ENCODE measurements around the gene PSD2. TPM values are rescaled to one million over a fixed set of nuclear protein-coding genes. Genes with fewer than 3 reads are reported as not detected.

The PSD2 gene
- total and polyA plus RNA-seq, 7 donors = 0.01 to 0.37 (median 0.04) TPM; not detected in 2

DNA sequence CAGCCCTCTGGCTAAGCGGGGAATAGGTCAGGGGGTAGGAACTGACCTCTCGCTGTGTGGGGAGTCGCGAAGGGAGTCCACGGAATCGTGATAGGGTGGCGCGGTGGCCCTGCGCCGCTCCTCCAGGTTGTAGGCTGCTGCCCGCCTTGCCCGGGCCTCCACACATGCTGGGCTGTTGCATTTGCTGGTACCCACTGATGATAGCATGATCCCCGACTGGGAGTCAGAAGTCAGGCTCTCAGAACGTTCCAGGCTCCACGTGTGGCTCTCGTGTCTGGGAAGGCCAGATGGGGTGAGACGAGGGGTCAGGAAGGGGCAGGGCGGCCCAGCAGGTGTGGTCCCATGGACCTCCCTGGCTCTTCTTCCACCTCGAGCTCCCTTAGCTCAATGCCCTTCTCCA, 56.0 kb downstream of the PSD2 start:
- 93 to 94% (median 94%) methylated on average over 19 of the region's 19 CpGs for WGBS, 3 donors
- Histone ChIP-seq H3K36me3 (ENCODE audit: insufficient read depth in 1 of 2, low read depth in 1 of 2) (peaks cover 0 to 47% of the 10 kb centered on the region in 2 donors), H3K27me3 (ENCODE audit: insufficient read depth in 3 of 3, low read length in 2 of 3) (no peaks in the 10 kb centered on the region), H3K9me3 (no peaks in the 10 kb centered on the region), H3K4me3 (no peak overlapping the region), H3K27ac (no peak overlapping the region), H3K4me1 (peaks cover 3% of the 10 kb centered on the region)
- TF ChIP-seq, protein P1, sequence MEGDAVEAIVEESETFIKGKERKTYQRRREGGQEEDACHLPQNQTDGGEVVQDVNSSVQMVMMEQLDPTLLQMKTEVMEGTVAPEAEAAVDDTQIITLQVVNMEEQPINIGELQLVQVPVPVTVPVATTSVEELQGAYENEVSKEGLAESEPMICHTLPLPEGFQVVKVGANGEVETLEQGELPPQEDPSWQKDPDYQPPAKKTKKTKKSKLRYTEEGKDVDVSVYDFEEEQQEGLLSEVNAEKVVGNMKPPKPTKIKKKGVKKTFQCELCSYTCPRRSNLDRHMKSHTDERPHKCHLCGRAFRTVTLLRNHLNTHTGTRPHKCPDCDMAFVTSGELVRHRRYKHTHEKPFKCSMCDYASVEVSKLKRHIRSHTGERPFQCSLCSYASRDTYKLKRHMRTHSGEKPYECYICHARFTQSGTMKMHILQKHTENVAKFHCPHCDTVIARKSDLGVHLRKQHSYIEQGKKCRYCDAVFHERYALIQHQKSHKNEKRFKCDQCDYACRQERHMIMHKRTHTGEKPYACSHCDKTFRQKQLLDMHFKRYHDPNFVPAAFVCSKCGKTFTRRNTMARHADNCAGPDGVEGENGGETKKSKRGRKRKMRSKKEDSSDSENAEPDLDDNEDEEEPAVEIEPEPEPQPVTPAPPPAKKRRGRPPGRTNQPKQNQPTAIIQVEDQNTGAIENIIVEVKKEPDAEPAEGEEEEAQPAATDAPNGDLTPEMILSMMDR (IDR thresholded peaks at IDR 0.05) = no peak
- ATAC-seq (no peak), DNase-seq (no peak)
- intact Hi-C loops (cut with DNase I) = no loop called here

DNA sequence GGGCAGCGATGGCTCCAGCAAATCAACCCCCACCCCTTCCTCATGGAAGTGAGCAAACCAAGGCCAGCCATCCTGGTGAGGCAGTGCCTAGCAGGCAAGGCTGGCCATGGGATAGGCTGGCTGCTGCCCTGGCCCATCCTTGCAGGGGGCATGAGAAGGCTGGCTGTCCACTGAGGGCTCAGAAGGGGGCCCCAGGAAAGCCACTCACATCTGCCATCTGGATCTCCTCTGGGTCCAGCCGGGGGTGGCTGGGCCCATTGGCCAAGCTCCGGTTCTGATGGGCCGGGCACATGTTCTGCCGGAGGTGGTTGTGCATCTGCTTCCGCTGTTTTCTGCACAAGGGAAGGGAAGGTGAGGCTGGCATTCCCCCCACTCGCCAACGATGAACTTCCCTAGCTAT, 57.1 kb downstream of the PSD2 start:
- intact Hi-C loops (cut with DNase I) = no loop called here
- H3K4me3 ChIP-seq = no peak overlapping the region
- ATAC-seq (no peak), DNase-seq (no peak)
- peaks cover 0 to 47% of the 10 kb centered on the region in 2 donors for H3K36me3 ChIP-seq (ENCODE audit: insufficient read depth in 1 of 2, low read depth in 1 of 2)
- no peaks in the 10 kb centered on the region for H3K27me3 ChIP-seq (ENCODE audit: insufficient read depth in 3 of 3, low read length in 2 of 3)
- TF ChIP-seq, protein P1 (IDR thresholded peaks at IDR 0.05) = no peak
- no peaks in the 10 kb centered on the region for H3K4me1 ChIP-seq
- WGBS, 3 donors = 86 to 91% (median 89%) methylated on average over 8 of the region's 8 CpGs
- H3K27ac ChIP-seq = no peak overlapping the region
- H3K9me3 ChIP-seq = no peaks in the 10 kb centered on the region

DNA sequence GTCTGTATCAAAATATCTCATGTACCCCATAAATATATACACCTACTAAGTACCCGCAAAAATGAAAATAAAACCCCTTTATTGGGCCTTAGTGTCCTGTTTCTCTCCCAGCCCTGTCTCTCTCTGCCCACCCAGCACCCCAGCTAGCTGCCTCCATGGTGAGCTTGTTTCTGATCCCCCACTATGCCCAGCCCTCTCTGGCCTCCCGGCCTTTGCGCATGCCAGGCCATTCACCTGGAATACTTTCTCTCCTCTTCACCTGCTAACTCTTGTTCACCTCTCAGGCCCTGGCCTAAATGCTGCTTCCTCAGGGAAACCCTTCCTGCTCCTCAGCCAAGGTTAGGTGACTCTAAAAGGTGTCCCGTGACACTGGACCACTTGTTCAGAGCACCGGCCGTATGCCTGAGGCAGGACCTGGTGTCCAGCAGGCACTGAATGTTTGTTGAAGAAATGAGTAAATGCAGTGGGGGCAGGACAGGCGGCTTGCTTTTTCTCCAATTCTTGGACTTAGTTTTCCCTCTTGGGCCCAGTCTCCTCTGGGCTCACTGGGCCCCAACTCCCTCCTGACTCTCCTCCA, 58.5 kb downstream of the PSD2 start:
- TF ChIP-seq, protein P1 (IDR thresholded peaks at IDR 0.05) = no peak
- no peaks in the 10 kb centered on the region for H3K9me3 ChIP-seq
- H3K4me1 ChIP-seq = no peaks in the 10 kb centered on the region
- intact Hi-C loops (cut with DNase I) = no loop called here
- WGBS, 3 donors = 95 to 96% (median 96%) methylated on average over 7 of the region's 7 CpGs
- ATAC-seq (no peak), DNase-seq (no peak)
- no peaks in the 10 kb centered on the region for H3K27me3 ChIP-seq (ENCODE audit: insufficient read depth in 3 of 3, low read length in 2 of 3)
- no peak overlapping the region for H3K4me3 ChIP-seq
- peaks cover 0 to 47% of the 10 kb centered on the region in 2 donors for H3K36me3 ChIP-seq (ENCODE audit: insufficient read depth in 1 of 2, low read depth in 1 of 2)
- H3K27ac ChIP-seq = no peak overlapping the region

GRCh38 chr5:139854953-139855352, 59.3 kb downstream of the PSD2 start:
- 94 to 99% (median 98%) methylated on average over 5 of the region's 5 CpGs for WGBS, 3 donors
- H3K27ac ChIP-seq = no peak overlapping the region
- H3K4me3 ChIP-seq = no peak overlapping the region
- peaks cover 0 to 47% of the 10 kb centered on the region in 2 donors for H3K36me3 ChIP-seq (ENCODE audit: insufficient read depth in 1 of 2, low read depth in 1 of 2)
- H3K27me3 ChIP-seq (ENCODE audit: insufficient read depth in 3 of 3, low read length in 2 of 3) = no peaks in the 10 kb centered on the region
- intact Hi-C loops (cut with DNase I) = no loop called here
- ATAC-seq (no peak), DNase-seq (no peak)
- H3K4me1 ChIP-seq = no peaks in the 10 kb centered on the region
- TF ChIP-seq, protein P1 (IDR thresholded peaks at IDR 0.05) = no peak
- no peaks in the 10 kb centered on the region for H3K9me3 ChIP-seq

GRCh38 chr5:139855451-139855850, 59.8 kb downstream of the PSD2 start:
- Histone ChIP-seq H3K4me1 (no peaks in the 10 kb centered on the region), H3K36me3 (ENCODE audit: insufficient read depth in 1 of 2, low read depth in 1 of 2) (peaks cover 0 to 45% of the 10 kb centered on the region in 2 donors), H3K27ac (no peak overlapping the region), H3K9me3 (no peaks in the 10 kb centered on the region), H3K4me3 (no peak overlapping the region), H3K27me3 (ENCODE audit: insufficient read depth in 3 of 3, low read length in 2 of 3) (no peaks in the 10 kb centered on the region)
- ATAC-seq = no peak
- peak in 1 of 2 donors; percentile 30 for DNase-seq
- TF ChIP-seq, protein P1 (IDR thresholded peaks at IDR 0.05) = no peak
- WGBS, 3 donors = 91 to 95% (median 93%) methylated on average over 8 of the region's 8 CpGs
- intact Hi-C loops (cut with DNase I) = no loop called here

Data from psoas muscle (tissue), 8 donors.